ENCODE measurements around the gene RNF123. TPM values are rescaled to one million over a fixed set of nuclear protein-coding genes. Genes with fewer than 3 reads are reported as not detected.

Gene RNF123
- total RNA-seq, 1 experiment from 2014 or later: 46.7 TPM

DNA sequence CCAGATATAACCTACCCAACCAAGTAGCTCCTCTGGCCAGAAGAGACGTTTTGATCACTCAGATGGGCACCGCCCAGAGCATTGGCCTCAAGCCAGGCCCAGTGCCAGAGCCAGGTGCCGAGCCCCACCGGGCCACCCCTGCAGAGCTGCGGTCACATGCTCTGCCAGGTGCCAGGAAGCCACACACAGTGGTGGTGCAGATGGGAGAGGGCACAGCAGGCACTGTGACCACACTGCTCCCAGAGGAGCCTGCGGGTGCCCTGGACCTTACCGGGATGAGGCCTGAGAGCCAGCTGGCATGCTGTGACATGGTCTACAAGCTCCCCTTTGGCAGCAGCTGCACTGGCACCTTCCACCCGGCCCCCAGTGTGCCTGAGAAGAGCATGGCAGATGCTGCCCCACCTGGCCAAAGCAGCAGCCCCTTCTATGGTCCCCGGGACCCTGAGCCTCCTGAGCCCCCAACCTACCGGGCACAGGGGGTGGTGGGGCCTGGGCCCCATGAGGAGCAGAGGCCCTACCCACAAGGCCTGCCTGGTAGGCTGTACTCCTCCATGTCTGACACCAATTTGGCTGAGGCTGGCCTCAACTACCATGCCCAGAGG, 34.3 kb upstream of the RNF123 start:
- Histone ChIP-seq H3K4me2 (no peak overlapping the region), H3K79me2 (ENCODE audit: low read depth) (no peaks in the 10 kb centered on the region), H2AFZ (no peak overlapping the region), H3K4me1 (replicated peaks; ENCODE audit: insufficient read depth) (no peaks in the 10 kb centered on the region), H4K20me1 (ENCODE audit: insufficient read depth) (no peaks in the 10 kb centered on the region), H3K9me2 (ENCODE audit: insufficient read depth) (no peaks in the 10 kb centered on the region), H3K4me3 (no peak overlapping the region), H3F3A (ENCODE audit: insufficient read depth, low read depth) (no peaks in the 10 kb centered on the region), H3K36me3 (ENCODE audit: low read depth) (no peaks in the 10 kb centered on the region), H3K9me3 (ENCODE audit: insufficient read depth, low read depth) (no peaks in the 10 kb centered on the region), H3K27me3 (ENCODE audit: insufficient read depth, low read depth) (no peaks in the 10 kb centered on the region), H3K27ac (no peak overlapping the region)
- POLR2A ChIA-PET (ENCODE audit: unreplicated experiment): interaction anchor here (0.6 kb wide), 1 partner anchor 92 kb away, joined by 3 read pairs; no protein-coding TSS in a partner anchor
- no TSS peak for BruUV-seq (replicated peaks)
- intact Hi-C loops (cut with micrococcal nuclease; ENCODE audit: unreplicated experiment): no loop called here
- CTCF ChIA-PET: no interaction called here
- peak in 1 of 2 experiments; percentile 53 for DNase-seq
- no peak for TF ChIP-seq EZH2 (IDR thresholded peaks at IDR 0.05; ENCODE audit: low read depth)
- TF ChIP-seq, protein P1, sequence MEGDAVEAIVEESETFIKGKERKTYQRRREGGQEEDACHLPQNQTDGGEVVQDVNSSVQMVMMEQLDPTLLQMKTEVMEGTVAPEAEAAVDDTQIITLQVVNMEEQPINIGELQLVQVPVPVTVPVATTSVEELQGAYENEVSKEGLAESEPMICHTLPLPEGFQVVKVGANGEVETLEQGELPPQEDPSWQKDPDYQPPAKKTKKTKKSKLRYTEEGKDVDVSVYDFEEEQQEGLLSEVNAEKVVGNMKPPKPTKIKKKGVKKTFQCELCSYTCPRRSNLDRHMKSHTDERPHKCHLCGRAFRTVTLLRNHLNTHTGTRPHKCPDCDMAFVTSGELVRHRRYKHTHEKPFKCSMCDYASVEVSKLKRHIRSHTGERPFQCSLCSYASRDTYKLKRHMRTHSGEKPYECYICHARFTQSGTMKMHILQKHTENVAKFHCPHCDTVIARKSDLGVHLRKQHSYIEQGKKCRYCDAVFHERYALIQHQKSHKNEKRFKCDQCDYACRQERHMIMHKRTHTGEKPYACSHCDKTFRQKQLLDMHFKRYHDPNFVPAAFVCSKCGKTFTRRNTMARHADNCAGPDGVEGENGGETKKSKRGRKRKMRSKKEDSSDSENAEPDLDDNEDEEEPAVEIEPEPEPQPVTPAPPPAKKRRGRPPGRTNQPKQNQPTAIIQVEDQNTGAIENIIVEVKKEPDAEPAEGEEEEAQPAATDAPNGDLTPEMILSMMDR (conservative IDR thresholded peaks at IDR 0.05): no peak

DNA sequence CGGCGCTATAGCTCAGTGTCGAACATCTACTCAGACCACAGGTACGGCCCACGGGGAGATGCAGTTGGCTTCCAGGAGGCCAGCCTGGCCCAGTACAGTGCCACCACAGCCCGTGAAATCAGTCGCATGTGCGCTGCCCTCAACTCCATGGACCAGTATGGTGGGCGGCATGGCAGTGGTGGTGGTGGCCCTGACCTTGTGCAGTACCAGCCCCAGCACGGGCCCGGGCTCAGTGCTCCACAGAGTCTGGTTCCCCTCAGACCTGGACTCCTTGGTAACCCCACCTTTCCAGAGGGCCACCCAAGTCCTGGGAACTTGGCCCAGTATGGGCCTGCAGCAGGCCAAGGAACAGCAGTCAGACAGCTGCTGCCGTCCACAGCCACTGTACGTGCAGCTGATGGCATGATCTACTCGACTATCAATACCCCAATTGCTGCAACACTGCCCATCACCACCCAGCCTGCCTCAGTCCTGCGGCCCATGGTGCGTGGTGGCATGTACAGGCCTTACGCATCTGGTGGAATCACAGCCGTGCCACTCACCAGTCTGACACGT, 33.5 kb upstream of the RNF123 start:
- no peaks in the 10 kb centered on the region for H3K9me2 ChIP-seq (ENCODE audit: insufficient read depth)
- no peaks in the 10 kb centered on the region for H3K4me1 ChIP-seq (replicated peaks; ENCODE audit: insufficient read depth)
- TF ChIP-seq, protein P1 (conservative IDR thresholded peaks at IDR 0.05): no peak
- TF ChIP-seq EZH2 (IDR thresholded peaks at IDR 0.05; ENCODE audit: low read depth): no peak
- no TSS peak for BruUV-seq (replicated peaks)
- intact Hi-C loops (cut with micrococcal nuclease; ENCODE audit: unreplicated experiment): no loop called here
- no peak overlapping the region for H3K4me2 ChIP-seq
- no peak for DNase-seq
- no peak overlapping the region for H2AFZ ChIP-seq
- H3K9me3 ChIP-seq (ENCODE audit: insufficient read depth, low read depth): no peaks in the 10 kb centered on the region
- H3K79me2 ChIP-seq (ENCODE audit: low read depth): no peaks in the 10 kb centered on the region
- no peaks in the 10 kb centered on the region for H4K20me1 ChIP-seq (ENCODE audit: insufficient read depth)
- CTCF ChIA-PET: no interaction called here
- no peaks in the 10 kb centered on the region for H3K27me3 ChIP-seq (ENCODE audit: insufficient read depth, low read depth)
- H3K27ac ChIP-seq: no peak overlapping the region
- H3K36me3 ChIP-seq (ENCODE audit: low read depth): no peaks in the 10 kb centered on the region
- no peaks in the 10 kb centered on the region for H3F3A ChIP-seq (ENCODE audit: insufficient read depth, low read depth)
- POLR2A ChIA-PET (ENCODE audit: unreplicated experiment): no interaction called here
- no peak overlapping the region for H3K4me3 ChIP-seq

DNA sequence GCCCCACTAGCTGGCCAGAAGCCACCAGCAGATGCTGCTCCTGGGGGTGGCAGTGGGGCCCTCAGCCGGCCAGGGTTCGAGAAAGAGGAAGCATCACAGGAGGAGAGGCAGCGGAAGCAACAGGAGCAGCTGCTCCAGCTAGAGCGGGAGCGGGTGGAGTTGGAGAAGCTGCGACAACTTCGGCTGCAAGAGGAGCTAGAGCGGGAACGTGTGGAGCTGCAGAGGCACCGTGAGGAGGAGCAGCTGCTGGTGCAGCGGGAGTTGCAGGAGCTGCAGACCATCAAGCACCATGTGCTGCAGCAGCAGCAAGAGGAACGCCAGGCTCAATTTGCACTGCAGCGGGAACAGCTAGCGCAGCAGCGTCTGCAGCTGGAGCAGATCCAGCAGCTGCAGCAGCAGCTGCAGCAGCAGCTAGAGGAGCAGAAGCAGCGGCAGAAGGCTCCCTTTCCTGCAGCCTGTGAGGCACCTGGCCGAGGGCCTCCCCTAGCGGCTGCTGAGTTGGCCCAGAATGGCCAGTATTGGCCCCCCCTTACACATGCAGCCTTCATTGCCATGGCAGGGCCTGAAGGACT, 32.7 kb upstream of the RNF123 start:
- H2AFZ ChIP-seq: no peak overlapping the region
- H3K4me1 ChIP-seq (replicated peaks; ENCODE audit: insufficient read depth): no peaks in the 10 kb centered on the region
- no peak overlapping the region for H3K4me3 ChIP-seq
- H3K9me2 ChIP-seq (ENCODE audit: insufficient read depth): no peaks in the 10 kb centered on the region
- POLR2A ChIA-PET (ENCODE audit: unreplicated experiment): no interaction called here
- H4K20me1 ChIP-seq (ENCODE audit: insufficient read depth): no peaks in the 10 kb centered on the region
- H3K79me2 ChIP-seq (ENCODE audit: low read depth): no peaks in the 10 kb centered on the region
- H3K36me3 ChIP-seq (ENCODE audit: low read depth): no peaks in the 10 kb centered on the region
- TF ChIP-seq EZH2 (IDR thresholded peaks at IDR 0.05; ENCODE audit: low read depth): no peak
- H3K9me3 ChIP-seq (ENCODE audit: insufficient read depth, low read depth): no peaks in the 10 kb centered on the region
- no peaks in the 10 kb centered on the region for H3K27me3 ChIP-seq (ENCODE audit: insufficient read depth, low read depth)
- no peak overlapping the region for H3K4me2 ChIP-seq
- H3F3A ChIP-seq (ENCODE audit: insufficient read depth, low read depth): no peaks in the 10 kb centered on the region
- CTCF ChIA-PET: no interaction called here
- H3K27ac ChIP-seq: no peak overlapping the region
- intact Hi-C loops (cut with micrococcal nuclease; ENCODE audit: unreplicated experiment): no loop called here
- no peak for DNase-seq
- BruUV-seq (replicated peaks): no TSS peak
